ENCODE measurements around the gene RELCH.
A peak's percentile ranks its signal among the peaks of the same experiment; 100 is the strongest.

Gene RELCH

DNA sequence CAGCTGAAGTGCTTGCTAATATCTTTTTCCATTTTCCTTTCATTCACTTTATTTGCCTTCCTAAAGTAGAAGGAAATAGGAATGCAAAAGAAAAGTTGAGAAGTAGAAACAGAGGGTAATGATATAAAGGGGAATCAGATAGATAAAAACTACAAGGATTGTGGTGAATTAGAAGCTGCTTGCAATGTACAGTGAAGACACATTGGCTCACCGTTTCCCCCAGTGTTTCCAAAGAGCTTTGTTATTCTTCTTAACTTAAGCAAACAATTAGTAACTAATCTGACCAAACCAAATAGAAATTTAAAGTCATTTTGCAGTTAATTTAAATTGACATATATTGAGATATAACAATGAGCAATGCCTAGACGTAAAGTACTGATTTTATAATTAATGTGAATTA is 63.4 kb downstream of the RELCH start:
- no peak for FAIRE-seq

DNA sequence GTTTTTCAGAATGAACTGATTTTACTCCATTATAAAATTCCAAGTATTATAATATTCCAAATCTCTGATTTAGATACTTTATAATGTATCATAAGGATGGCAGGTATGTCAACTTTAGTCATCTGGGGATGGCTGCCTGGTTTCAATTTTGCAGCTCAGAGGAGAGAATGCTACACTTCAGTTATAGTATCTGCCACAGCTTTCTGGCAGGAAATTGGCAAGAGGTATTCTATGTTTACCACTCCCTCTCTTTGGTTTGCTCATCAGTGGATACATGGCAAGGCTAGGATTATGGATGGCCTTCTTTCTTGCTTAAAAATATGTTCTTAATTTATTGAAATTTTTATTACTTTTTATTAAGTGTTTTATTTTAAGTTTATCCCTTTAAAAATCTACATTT is 71.0 kb downstream of the RELCH start:
- FAIRE-seq = no peak

DNA sequence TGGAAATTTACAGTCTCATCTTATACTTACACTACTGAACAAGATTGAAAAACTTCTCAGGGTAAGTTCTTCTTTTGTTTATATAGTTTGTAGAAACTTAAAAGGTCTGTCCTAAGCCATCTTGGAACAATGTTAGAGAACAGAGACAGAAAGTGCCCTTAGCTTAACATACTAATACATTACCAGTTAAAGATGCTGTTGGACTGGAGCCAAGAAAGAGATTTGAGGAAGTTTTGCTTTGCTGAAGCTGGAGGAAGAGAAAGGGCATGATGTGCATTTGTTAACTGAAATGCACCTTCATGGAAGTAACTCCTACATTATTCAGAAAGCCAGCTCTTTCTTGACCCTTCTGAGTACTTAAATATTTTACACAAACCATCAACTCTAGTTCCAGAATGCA is 71.6 kb downstream of the RELCH start:
- no peak for FAIRE-seq

DNA sequence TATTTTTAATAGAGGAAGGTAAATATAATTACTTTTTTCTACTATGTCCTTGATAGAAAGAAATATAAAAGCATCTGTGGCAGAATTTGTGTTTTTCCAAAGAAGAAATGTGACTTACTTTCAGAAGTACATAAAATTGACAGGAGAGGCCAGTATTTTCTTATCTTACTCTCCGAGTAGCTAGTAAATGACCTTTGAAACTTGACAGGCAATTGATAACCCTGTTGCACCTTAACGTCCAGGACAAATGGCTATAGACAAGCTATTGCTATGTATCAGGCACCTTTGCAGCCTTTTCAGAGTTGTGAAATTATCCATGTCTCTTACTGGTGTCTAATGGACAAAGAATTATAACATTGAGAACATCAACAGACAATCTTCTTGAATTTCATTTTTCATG is 75.0 kb downstream of the RELCH start:
- FAIRE-seq = no peak

DNA sequence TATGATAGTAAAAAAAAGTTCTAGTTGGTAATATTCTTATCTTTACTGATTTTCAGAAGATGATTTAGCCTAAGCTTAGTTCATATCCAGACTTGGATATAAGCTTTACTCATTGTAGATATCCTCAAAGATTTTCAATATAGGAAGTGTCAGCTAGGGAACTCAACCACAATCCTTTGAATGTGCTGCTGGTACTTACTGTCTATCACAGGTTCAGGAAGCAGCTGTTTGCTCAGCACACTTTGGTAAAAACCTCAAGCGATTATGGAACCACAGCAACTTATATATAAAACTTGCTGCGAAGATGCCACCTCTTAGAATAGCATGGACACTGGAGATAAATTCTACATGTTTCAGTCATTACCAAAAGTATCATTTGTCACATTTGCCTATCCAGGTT is 77.9 kb downstream of the RELCH start:
- FAIRE-seq = no peak

DNA sequence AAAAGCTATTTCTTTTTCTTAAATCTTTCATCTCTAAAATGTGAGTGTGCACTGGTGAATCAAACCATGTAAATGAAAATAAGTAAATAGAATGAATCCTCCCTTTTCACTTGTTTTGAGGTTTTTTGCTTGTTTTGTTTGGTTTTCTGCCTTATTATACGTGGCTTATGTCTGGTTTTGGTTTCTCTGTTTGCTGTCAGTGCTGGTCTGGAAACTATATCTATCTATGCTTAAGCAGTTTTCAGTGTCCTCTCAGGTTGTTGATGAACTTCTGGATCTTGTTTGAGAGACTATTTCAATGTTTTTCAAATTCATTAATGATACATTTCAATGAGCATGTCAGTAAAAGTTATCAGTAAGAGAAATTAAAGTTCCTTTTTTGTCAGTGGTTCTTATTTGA is 90.0 kb downstream of the RELCH start:
- no peak for FAIRE-seq

DNA sequence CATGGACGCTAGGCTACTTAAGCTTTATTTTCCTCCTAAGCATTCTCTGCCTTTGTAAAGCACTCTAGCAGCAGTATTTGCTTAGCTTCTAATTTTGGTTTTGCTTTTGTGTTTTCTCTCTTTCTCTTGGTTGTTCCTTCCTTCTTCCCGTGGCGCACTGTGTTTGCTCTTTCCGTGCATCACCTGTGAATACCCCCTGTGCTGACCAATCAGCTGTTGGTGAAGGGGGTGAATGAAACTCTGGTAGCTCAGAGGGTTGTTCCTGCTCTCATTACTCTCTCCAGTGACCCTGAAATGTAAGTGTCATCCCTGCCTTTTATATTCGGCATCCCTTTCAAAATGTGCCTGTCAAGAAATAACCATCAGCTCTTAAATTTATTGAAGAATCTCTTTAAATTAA is 92.5 kb downstream of the RELCH start:
- FAIRE-seq = no peak

DNA sequence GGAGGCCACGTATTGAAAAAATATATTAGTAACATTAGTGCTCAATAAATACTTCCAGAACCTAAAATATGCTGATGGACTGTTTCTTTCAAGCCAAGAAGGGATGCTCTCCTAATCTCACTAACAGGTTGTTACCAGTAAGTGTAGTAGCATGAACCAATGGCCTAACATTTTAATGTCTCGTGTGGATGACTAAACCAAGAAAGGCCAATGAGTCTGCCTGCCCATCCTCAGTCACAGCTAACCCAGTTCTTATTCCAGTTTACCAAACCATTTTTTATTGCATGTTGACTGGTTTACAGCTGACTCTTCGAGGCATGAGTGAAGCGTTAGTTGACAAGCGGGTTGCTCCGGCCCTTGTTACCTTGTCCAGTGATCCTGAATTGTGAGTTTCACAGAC is 93.0 kb downstream of the RELCH start:
- FAIRE-seq = no peak

DNA sequence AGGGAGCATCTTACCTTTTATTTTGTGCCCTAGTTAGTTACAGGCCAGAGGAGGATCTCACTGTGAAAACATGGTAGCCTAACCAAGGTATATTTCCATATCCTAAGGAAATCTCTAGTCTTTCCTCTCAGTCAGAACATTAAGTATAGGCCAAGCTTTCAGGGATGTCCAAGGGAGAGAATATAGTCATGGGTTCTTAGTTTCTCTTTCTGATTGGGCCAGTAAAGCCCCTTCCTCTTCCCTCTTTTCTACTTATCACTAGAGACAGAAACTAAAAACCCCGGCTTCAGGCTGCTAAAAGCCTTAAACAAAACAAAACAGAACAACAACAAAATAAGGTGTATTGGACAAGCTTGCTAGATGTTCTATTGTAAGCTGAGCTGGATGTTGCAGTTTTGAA is 93.7 kb downstream of the RELCH start:
- no peak for FAIRE-seq

DNA sequence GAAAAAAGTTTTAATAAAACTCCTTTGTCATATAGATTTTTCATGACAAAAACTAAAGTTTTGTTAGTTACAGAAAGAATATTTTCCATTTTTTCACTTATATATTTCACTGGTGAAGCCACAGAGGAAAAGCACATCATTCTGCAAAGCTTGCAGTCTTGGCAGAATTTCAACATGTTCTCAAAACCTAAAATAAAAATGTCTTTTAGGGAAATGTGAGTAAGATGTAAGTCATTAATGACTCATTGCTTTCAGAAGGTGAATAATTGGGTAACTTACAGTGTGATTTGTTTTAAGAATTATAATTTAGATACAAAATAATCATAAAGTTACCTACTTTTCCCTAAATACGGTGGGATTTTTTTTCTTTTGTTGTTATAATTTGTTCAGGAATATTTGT is 94.6 kb downstream of the RELCH start:
- FAIRE-seq = no peak

DNA sequence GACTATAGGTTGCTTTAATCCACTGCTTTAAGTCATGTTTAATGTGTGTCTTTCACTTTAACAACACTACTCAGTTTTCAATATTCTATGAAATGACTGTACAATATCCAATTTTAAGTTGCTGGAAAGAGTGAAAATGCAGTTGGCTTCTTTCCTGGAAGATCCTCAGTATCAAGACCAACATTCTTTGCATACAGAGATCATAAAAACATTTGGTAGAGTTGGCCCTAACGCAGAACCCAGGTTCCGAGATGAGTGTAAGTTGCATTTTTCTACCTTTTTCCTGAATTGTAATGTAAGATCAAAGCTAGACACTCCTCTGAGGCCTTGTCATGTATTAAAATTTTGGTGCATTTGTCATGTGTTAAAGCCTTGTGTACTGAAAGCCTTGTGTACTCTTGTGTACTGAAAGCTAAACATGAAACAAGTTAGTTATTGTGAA is 95.2 kb downstream of the RELCH start:
- FAIRE-seq = no peak

DNA sequence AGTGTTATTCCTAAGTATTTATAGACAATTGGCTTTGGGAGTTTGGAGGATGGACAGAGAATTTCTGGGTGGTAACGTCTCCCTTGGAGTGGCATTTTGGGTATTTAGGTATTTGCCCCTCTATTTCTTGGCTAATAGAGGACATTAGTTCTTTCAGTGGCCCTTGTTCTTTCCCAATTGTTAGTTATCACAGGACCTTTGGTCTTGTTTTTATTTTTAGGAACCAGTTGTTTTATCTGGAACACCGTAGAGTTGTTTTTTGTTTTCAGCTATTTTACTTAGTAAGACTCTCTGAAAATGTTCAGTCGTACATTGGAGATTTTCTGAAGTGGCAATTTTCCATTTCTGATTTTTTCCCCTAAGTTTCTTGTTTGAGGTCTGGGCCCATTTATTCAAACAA is 97.6 kb downstream of the RELCH start:
- FAIRE-seq = no peak

DNA sequence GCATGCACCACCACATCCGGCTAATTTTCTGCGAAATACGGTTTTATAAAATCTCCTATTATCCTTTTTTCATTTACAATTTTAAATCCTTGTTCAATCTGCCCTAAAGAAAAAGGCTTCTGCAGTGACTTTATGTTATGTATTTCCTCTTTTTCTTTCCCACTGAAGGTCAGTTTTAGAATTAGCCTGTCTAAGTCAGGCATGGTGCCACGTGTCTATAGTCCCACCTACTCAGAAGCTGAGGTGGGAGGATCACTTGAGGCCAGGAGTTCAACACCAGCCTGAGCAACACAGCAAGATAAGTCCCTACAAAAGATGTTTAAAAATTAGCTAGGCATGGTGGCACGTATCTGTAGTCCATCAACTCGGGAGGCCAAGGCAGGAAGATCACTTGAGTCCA is 98.2 kb downstream of the RELCH start:
- no peak for FAIRE-seq

DNA sequence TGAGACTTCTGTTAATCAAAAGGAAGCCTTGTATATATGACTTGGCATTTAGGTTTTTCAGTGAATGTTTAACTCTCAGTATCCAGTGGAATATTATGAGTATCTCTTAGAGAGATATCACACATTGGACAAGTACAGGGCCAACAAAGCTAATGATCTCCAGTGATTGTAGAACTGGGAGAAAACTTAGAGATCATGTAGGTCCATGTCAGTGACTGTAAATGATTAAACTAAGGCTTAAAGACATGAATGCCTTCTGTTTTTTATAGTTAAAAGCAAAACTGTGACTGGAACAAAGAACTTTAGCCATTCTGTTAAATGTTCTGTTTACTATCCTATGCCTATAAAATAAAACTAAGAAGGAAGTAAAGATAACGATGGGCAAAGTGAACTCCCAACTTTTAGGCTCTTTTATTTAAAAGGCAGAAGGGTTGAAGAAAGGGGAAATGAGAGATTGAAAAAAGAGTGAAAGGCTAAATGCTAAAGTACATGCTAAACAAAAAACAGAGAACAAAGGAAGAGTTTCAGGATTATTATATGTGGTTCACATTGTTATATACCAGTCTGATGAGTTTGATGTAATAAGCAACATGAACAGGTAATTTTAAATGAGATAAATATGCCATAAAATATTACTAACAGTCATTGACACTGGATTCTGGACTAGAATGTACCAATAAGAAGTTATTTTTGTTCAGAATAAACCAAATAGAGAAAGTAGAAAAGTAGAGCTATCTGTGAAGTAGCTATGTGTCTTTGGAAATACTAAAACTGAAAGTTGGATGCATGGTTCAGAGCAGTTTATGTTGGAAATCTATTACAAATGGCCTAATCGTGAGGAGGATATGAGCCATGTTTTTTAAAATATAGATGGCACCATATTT is 101.0 kb downstream of the RELCH start:
- peak; percentile 92 for FAIRE-seq

DNA sequence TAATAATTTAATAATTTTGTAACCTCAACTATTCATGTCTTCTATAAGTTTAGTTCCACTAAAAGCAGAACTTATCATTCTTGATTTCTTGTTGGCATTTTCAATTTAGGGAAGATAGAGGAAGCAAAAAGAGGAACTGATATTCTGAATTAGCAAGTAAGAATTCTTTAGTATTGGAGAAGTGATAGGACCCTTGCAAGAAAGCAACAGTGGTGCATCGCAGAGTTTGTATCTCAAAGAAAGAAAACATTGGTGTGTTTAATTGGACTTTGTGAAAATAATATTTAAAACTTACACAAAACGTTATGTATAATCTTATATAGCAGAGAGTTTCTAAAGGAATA is 101.6 kb downstream of the RELCH start:
- peak; percentile 73 for FAIRE-seq

DNA sequence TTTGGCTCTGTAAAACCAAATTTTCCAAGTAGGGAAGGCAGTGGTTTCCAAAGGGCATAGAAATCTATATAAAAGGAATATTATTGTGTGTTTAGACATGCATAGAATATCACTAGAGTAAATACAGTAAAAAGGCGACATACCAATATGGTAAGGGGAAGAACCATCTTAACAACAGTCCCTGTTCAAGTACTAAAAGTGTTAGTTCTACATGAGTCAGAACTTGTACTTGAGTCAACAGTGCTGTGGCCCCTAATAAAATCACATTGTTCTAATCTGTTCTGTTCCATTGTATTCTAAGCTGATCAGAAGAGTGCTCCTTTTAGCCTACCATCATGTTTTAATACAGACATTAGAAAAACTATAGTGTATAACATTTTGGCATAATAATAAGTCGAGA is 102.0 kb downstream of the RELCH start:
- FAIRE-seq = no peak

DNA sequence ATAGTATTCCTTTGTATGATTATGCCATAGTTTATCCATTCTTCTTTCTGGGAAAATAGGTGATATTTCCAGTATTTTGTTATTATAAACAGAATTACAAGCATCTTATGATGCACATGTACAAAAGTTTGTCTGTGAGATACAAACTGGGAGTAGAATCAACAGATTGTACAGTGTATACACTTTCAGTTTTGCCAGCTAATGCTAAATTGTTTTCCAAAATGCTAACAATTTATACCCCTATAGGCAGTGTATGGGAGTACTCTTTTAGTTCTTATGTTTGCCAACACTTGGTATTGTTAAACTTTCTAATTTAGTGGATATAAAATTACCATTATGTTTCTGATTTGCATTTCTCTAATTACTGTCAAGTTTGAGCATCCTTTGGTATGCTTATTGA is 107.0 kb downstream of the RELCH start:
- FAIRE-seq = no peak

DNA sequence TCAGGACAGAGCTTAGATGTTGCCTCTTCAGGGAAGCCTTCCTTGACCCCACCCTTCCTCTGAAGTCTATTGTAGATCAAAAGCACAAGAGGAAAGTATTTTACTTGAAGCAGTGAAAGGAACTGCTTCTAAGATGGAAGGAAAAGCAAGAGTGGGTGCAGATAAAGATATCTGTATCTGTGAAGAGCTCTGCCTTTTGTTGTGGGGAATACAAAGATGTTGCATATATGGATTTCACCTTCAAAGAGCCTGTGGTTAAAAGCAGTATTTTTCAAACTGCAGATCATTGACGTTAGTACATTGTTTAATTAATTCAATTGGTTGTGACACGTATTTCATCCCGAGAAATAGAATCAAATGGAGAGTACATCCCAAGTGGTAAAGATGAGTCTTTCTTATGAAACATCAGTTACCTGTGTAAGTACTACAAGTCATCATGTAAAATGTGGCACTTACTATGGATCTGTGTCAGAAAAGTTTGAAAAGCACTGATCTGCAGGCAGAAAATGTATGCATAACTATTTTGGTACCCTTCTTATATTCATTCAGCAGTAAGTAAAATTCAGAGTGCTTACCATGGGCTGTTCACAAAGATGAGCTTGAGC is 113.4 kb downstream of the RELCH start:
- no peak for FAIRE-seq

DNA sequence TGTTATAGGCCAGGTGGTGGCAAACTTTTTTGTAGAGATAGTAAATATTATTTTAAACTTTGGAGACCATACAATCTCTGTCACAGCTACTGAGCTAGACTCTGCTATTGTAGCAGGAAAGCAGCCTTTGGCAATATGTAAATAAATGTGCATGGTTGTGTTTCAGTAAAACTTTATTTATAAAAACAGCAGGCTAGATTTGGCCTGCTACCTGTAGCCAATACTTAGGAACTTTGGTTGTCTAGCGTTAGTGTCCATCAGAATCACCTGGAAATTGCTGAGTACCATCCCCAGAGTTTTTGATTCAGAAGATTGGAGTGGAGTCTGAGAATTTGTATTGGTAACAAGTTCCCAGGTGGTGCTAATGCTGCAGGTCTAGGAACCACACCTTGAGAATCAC is 114.3 kb downstream of the RELCH start:
- no peak for FAIRE-seq

DNA sequence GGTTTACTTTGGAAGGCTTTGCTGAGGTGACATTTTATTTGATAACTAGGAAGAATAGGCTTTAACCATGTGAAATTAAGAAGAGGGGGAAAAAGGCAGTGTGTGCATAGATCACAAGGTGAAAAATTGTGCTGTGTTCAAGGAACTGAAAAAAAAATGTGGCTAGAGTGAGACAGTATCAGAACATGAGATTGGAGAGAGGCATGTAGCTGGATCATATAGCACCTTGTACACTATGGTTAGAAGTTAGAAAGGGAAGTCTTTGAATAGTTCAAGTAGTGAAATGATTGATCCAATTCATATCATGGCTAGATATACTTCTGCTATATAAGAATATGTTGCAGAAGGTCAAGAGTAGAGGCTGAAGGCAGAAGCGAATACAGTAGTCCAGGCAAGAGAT is 125.8 kb downstream of the RELCH start:
- no peak for FAIRE-seq

DNA sequence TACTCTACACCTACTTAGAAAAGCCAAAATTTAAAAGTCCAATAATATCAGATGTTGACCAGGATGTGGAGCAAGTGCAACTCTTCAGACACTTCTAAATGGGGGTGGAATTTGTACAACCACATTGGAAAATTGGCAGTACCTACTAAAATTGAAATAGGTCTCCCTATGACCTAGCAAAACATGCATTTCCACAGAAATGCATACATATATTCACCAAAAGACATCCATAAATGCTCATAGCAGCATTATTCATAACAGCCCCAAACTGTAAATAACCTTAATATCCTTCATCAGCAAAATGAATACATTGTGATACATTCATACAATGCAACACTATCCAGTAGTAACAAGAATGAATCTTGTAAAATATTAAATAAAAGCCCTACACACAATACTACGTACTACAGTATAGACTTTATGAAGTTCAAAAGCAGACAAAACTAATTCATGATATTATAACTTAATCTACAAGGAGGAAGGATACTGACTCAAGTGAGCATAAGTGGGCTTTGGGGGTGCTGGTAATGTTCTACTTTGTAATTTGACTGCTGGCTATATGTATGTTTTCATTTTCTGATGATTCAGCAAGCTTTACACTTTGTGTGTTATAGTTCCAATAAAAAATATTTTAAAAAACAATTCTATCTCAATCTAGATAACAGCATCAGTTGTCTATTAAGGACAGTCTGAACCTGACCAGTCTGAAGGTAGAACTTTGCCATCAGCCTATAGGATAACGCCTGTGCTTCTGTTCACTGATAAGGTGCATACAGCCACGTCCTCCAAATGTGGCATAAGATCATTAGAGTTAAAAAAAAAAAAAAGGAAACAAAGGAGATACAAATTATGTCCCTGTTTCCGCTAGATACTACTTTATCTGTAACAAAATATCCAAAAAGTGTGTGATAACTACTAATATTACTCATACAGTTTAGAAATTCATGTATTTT is 131.4 kb downstream of the RELCH start:
- FAIRE-seq = no peak

DNA sequence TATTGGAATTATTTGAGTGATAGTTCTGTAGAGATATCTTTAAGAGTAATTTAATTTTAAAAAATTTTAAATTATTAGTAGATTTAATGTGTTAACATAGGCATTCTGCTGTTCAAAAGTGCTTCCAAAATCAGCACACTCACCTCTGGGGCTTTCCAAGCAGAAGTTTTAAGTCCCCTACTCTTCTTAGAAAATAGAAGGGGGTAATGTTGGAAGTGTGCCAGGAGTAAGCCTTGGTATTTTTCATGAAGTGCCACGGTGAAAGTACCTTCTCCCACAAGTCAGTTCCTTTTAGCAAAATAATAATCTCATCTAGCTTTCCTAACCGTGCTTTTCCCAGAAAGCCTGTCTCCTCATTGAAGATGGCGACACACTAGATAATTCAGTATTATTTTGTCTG is 134.1 kb downstream of the RELCH start:
- FAIRE-seq = no peak

DNA sequence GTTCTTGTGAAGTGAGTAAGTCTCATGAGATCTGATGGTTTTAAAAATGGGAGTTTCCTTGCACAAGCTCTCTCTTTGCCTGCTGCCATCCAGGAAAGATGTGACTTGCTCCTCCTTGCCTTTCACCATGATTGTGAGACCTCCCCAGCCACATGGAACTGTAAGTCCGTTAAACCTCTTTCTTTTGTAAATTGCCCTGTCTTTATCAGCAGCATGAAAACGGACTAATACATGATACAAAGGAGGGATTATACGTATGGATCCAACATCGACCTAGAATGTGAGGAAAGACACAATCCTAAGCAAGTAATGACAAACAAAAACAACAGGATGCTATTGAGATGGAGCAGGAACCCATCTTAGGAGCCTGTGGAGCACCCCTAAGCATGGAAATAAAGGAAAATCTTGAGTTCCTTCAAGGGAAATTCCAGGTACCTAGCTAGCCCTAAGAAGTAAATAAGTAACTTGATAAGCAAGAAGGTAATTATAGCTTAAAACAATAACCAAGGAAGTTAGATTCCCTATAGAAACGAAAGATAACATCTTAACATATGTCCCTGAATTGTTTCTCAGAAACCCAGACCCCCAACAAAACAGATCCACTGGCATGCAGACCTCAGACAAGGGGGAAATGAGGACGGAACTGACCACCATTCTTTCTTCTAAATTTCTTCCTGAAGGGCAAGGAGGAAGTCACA is 136.6 kb downstream of the RELCH start:
- FAIRE-seq = no peak

Data from colon (tissue), 2 donors.